ENCODE results near the gene MYO3B.

MYO3B gene

DNA sequence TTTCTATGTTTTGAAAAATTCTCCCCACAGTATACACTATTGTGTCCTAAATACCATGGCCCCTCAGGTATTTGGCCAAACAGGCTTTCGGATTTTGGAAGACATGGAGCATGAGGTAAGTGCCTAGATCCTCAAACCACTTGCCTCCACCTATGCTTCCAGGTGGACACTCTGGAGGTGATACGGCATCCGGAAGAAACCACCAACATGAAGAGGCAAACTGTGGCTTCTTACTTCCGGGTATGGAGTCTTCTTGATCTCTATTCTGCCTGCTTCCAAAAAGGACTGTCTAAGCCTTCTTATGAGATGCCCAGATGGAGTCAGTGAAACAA is 285.2 kb downstream of the MYO3B start:
- Histone ChIP-seq H3K4ac (ENCODE audit: low read depth in 1 of 2, low read length in 2 of 2) (no peak overlapping the region), H2BK15ac (ENCODE audit: low read depth, poor library complexity, severe bottlenecking) (no peak overlapping the region), H3K9me3 (ENCODE audit: control insufficient read depth, low read length) (peaks cover 4% of the 10 kb centered on the region), H3K9ac (ENCODE audit: low read length) (no peak overlapping the region), H3K4me2 (ENCODE audit: low read length, poor library complexity, severe bottlenecking) (no peak overlapping the region), H3K23ac (ENCODE audit: low read length in 2 of 2) (no peak overlapping the region), H3K36me3 (ENCODE audit: control insufficient read depth in 1 of 2, insufficient read depth in 2 of 2, low read depth in 1 of 2, low read length in 2 of 2) (no peaks in the 10 kb centered on the region), H2AK5ac (ENCODE audit: low read length, severe bottlenecking) (no peak overlapping the region), H3K79me1 (replicated peaks; ENCODE audit: low read length, poor library complexity, severe bottlenecking) (no peaks in the 10 kb centered on the region), H3K27me3 (ENCODE audit: control insufficient read depth in 1 of 2, insufficient read depth in 1 of 2, low read length in 2 of 2) (no peaks in the 10 kb centered on the region), H4K91ac (ENCODE audit: low read length) (no peak overlapping the region), H2BK12ac (ENCODE audit: low read length in 2 of 2) (no peak overlapping the region), H3K4me3 (ENCODE audit: insufficient read depth in 1 of 2, low read depth in 1 of 2, low read length in 2 of 2) (no peak overlapping the region), H2BK5ac (ENCODE audit: low read depth, low read length, poor library complexity, severe bottlenecking) (no peak overlapping the region), H3K18ac (ENCODE audit: low read depth in 1 of 2, low read length in 2 of 2) (no peak overlapping the region), H3K4me1 (ENCODE audit: control insufficient read depth, insufficient read depth, low read depth, low read length) (no peaks in the 10 kb centered on the region), H2AFZ (ENCODE audit: low read depth, low read length) (no peak overlapping the region), H4K8ac (ENCODE audit: low read length) (no peak overlapping the region), H2BK120ac (ENCODE audit: low read depth, low read length) (no peak overlapping the region), H3K27ac (ENCODE audit: low read length, poor library complexity, severe bottlenecking) (no peak overlapping the region), H3K14ac (ENCODE audit: low read length in 2 of 2) (no peak overlapping the region)
- WGBS = 96% methylated on average over 4 of the region's 4 CpGs
- DNase-seq = no peak

DNA sequence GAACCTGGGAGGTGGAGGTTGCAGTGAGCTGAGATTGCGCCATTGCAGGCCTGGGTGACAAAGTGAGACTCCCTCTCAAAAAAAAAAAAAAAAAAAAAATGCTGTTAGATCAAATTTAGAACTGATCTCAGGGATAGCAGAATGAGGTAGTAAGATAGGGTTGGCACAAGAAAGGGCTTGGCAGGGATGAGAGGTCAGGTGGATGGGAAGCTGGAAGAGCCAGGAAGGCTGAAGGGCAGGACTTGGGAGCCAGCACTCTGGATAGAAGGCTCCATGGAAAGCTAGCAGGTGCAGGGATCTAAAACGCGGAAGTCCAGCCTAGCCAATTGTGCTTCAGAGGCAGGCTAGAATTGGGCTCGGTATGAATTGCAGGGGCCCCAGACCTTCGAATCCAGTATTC is 286.3 kb downstream of the MYO3B start:
- DNase-seq = no peak
- Histone ChIP-seq H2AK5ac (ENCODE audit: low read length, severe bottlenecking) (no peak overlapping the region), H3K9me3 (ENCODE audit: control insufficient read depth, low read length) (peaks cover 4% of the 10 kb centered on the region), H3K14ac (ENCODE audit: low read length in 2 of 2) (no peak overlapping the region), H4K91ac (ENCODE audit: low read length) (no peak overlapping the region), H3K4me1 (ENCODE audit: control insufficient read depth, insufficient read depth, low read depth, low read length) (no peaks in the 10 kb centered on the region), H3K4me3 (ENCODE audit: insufficient read depth in 1 of 2, low read depth in 1 of 2, low read length in 2 of 2) (no peak overlapping the region), H2BK5ac (ENCODE audit: low read depth, low read length, poor library complexity, severe bottlenecking) (no peak overlapping the region), H3K9ac (ENCODE audit: low read length) (no peak overlapping the region), H2AFZ (ENCODE audit: low read depth, low read length) (no peak overlapping the region), H3K18ac (ENCODE audit: low read depth in 1 of 2, low read length in 2 of 2) (peak overlapping the region in 1 of 2 experiments; percentile 5), H3K23ac (ENCODE audit: low read length in 2 of 2) (no peak overlapping the region), H3K36me3 (ENCODE audit: control insufficient read depth in 1 of 2, insufficient read depth in 2 of 2, low read depth in 1 of 2, low read length in 2 of 2) (no peaks in the 10 kb centered on the region), H2BK12ac (ENCODE audit: low read length in 2 of 2) (no peak overlapping the region), H4K8ac (ENCODE audit: low read length) (no peak overlapping the region), H2BK120ac (ENCODE audit: low read depth, low read length) (no peak overlapping the region), H3K79me1 (replicated peaks; ENCODE audit: low read length, poor library complexity, severe bottlenecking) (no peaks in the 10 kb centered on the region), H3K4ac (ENCODE audit: low read depth in 1 of 2, low read length in 2 of 2) (no peak overlapping the region), H2BK15ac (ENCODE audit: low read depth, poor library complexity, severe bottlenecking) (no peak overlapping the region), H3K4me2 (ENCODE audit: low read length, poor library complexity, severe bottlenecking) (no peak overlapping the region), H3K27ac (ENCODE audit: low read length, poor library complexity, severe bottlenecking) (no peak overlapping the region), H3K27me3 (ENCODE audit: control insufficient read depth in 1 of 2, insufficient read depth in 1 of 2, low read length in 2 of 2) (no peaks in the 10 kb centered on the region)
- WGBS = 99% methylated on average over 3 of the region's 5 CpGs

GRCh38 chr2:170465241-170465640 is 287.3 kb downstream of the MYO3B start:
- Histone ChIP-seq H2AFZ (ENCODE audit: low read depth, low read length) (no peak overlapping the region), H2BK5ac (ENCODE audit: low read depth, low read length, poor library complexity, severe bottlenecking) (no peak overlapping the region), H2BK12ac (ENCODE audit: low read length in 2 of 2) (no peak overlapping the region), H3K79me1 (replicated peaks; ENCODE audit: low read length, poor library complexity, severe bottlenecking) (no peaks in the 10 kb centered on the region), H3K23ac (ENCODE audit: low read length in 2 of 2) (no peak overlapping the region), H2AK5ac (ENCODE audit: low read length, severe bottlenecking) (no peak overlapping the region), H3K36me3 (ENCODE audit: control insufficient read depth in 1 of 2, insufficient read depth in 2 of 2, low read depth in 1 of 2, low read length in 2 of 2) (no peaks in the 10 kb centered on the region), H3K27me3 (ENCODE audit: control insufficient read depth in 1 of 2, insufficient read depth in 1 of 2, low read length in 2 of 2) (no peaks in the 10 kb centered on the region), H4K91ac (ENCODE audit: low read length) (no peak overlapping the region), H3K9me3 (ENCODE audit: control insufficient read depth, low read length) (peaks cover 4% of the 10 kb centered on the region), H2BK15ac (ENCODE audit: low read depth, poor library complexity, severe bottlenecking) (no peak overlapping the region), H3K9ac (ENCODE audit: low read length) (no peak overlapping the region), H3K4ac (ENCODE audit: low read depth in 1 of 2, low read length in 2 of 2) (no peak overlapping the region), H3K4me2 (ENCODE audit: low read length, poor library complexity, severe bottlenecking) (no peak overlapping the region), H3K4me1 (ENCODE audit: control insufficient read depth, insufficient read depth, low read depth, low read length) (no peaks in the 10 kb centered on the region), H3K14ac (ENCODE audit: low read length in 2 of 2) (no peak overlapping the region), H3K18ac (ENCODE audit: low read depth in 1 of 2, low read length in 2 of 2) (peak overlapping the region in 1 of 2 experiments; percentile 30), H3K4me3 (ENCODE audit: insufficient read depth in 1 of 2, low read depth in 1 of 2, low read length in 2 of 2) (no peak overlapping the region), H3K27ac (ENCODE audit: low read length, poor library complexity, severe bottlenecking) (no peak overlapping the region), H4K8ac (ENCODE audit: low read length) (no peak overlapping the region), H2BK120ac (ENCODE audit: low read depth, low read length) (no peak overlapping the region)
- WGBS = 34% methylated on average over 4 of the region's 4 CpGs
- peak; percentile 64 for DNase-seq

DNA sequence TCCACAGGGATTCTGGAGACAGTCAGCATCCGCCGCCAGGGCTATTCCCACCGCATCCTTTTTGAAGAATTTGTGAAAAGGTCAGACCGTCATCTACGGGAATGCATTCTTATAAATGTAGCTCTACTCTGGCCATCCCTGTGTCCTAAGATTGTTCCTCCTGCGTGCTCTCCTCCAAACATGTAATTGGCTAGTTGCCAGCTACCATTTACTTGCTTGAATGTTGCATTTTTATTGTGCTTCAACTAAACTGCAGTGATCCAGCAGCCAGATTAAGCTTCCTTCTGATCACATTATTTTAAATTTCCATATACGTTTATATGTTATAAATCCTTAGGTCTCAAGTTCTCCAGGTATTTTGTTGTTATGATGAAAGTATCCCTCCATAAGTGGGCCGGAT is 288.7 kb downstream of the MYO3B start:
- no peak overlapping the region for H2AFZ ChIP-seq (ENCODE audit: low read depth, low read length)
- no peak overlapping the region for H4K91ac ChIP-seq (ENCODE audit: low read length)
- H3K4me3 ChIP-seq (ENCODE audit: insufficient read depth in 1 of 2, low read depth in 1 of 2, low read length in 2 of 2) = no peak overlapping the region
- H2BK15ac ChIP-seq (ENCODE audit: low read depth, poor library complexity, severe bottlenecking) = no peak overlapping the region
- H3K18ac ChIP-seq (ENCODE audit: low read depth in 1 of 2, low read length in 2 of 2) = no peak overlapping the region
- H2BK5ac ChIP-seq (ENCODE audit: low read depth, low read length, poor library complexity, severe bottlenecking) = no peak overlapping the region
- H3K79me1 ChIP-seq (replicated peaks; ENCODE audit: low read length, poor library complexity, severe bottlenecking) = no peaks in the 10 kb centered on the region
- H3K14ac ChIP-seq (ENCODE audit: low read length in 2 of 2) = no peak overlapping the region
- H2BK120ac ChIP-seq (ENCODE audit: low read depth, low read length) = no peak overlapping the region
- no peak overlapping the region for H2BK12ac ChIP-seq (ENCODE audit: low read length in 2 of 2)
- over 99% methylated on average over 6 of the region's 8 CpGs for WGBS
- no peak overlapping the region for H3K4me2 ChIP-seq (ENCODE audit: low read length, poor library complexity, severe bottlenecking)
- peaks cover 4% of the 10 kb centered on the region for H3K9me3 ChIP-seq (ENCODE audit: control insufficient read depth, low read length)
- H2AK5ac ChIP-seq (ENCODE audit: low read length, severe bottlenecking) = no peak overlapping the region
- H3K27me3 ChIP-seq (ENCODE audit: control insufficient read depth in 1 of 2, insufficient read depth in 1 of 2, low read length in 2 of 2) = no peaks in the 10 kb centered on the region
- DNase-seq = no peak
- no peak overlapping the region for H3K4ac ChIP-seq (ENCODE audit: low read depth in 1 of 2, low read length in 2 of 2)
- no peak overlapping the region for H3K9ac ChIP-seq (ENCODE audit: low read length)
- H4K8ac ChIP-seq (ENCODE audit: low read length) = no peak overlapping the region
- no peak overlapping the region for H3K23ac ChIP-seq (ENCODE audit: low read length in 2 of 2)
- no peaks in the 10 kb centered on the region for H3K4me1 ChIP-seq (ENCODE audit: control insufficient read depth, insufficient read depth, low read depth, low read length)
- H3K36me3 ChIP-seq (ENCODE audit: control insufficient read depth in 1 of 2, insufficient read depth in 2 of 2, low read depth in 1 of 2, low read length in 2 of 2) = no peaks in the 10 kb centered on the region
- no peak overlapping the region for H3K27ac ChIP-seq (ENCODE audit: low read length, poor library complexity, severe bottlenecking)
